ENCODE measurements around the gene PINLYP. TPM values are rescaled to one million over a fixed set of nuclear protein-coding genes. Genes with fewer than 3 reads are reported as not detected.

PINLYP gene
- total and polyA plus RNA-seq, 2 of the 13 experiments (the other 11 are each of a cell fraction or from before 2014, with no cell fraction given), result 0.21 to 0.24 TPM

- TF ChIP-seq ZNF275 (CRISPR knock-in tag; IDR thresholded peaks at IDR 0.05; ENCODE audit: borderline replicate concordance) (no peak), STAT5B (CRISPR knock-in tag; IDR thresholded peaks at IDR 0.05) (no peak), ZNF761 (CRISPR knock-in tag; conservative IDR thresholded peaks at IDR 0.05) (no peak)
These were observed 23.0 kb upstream of the PINLYP start (continued) for GRCh38 chr19:43552616-43553015.

GRCh38 chr19:43553656-43554055 is 21.9 kb upstream of the PINLYP start:
- Histone ChIP-seq H4K20me1 (ENCODE audit: insufficient read depth, low read length) (no peaks in the 10 kb centered on the region), H3K79me2 (ENCODE audit: insufficient read depth, low read length) (no peaks in the 10 kb centered on the region), H3K27me3 (ENCODE audit: control insufficient read depth in 1 of 2, insufficient read depth in 2 of 2, low read length in 2 of 2) (no peaks in the 10 kb centered on the region), H3K27ac (ENCODE audit: extremely low read length, insufficient read depth, low read length) (no peak overlapping the region), H3K4me1 (ENCODE audit: insufficient read depth, low read length) (no peaks in the 10 kb centered on the region), H3K9ac (ENCODE audit: insufficient read depth, low read depth, low read length) (no peak overlapping the region), H3K9me3 (ENCODE audit: low read length) (no peaks in the 10 kb centered on the region), H3K36me3 (replicated peaks in 1 of 2; ENCODE audit: control insufficient read depth in 1 of 2, insufficient read depth in 2 of 2, low read length in 2 of 2) (peaks cover 18 to 47% of the 10 kb centered on the region in 2 experiments), H3K4me3 (replicated peaks in 1 of 3; ENCODE audit: insufficient read depth in 1 of 3, low read depth in 2 of 3, low read length in 3 of 3) (no peak overlapping the region), H2AFZ (ENCODE audit: low read length) (no peak overlapping the region), H3K4me2 (ENCODE audit: low read depth, low read length) (no peak overlapping the region)
- 94% methylated on average over 2 of the region's 4 CpGs for WGBS (ENCODE audit: low lambda C conversion rate)
- CTCF ChIA-PET (ENCODE audit: low intra/inter-chr PET ratio, low total read pairs), result no interaction called here
- no TSS peak for BruUV-seq (replicated peaks)
- POLR2A ChIA-PET, result no interaction called here
- intact Hi-C loops (cut with micrococcal nuclease; ENCODE audit: unreplicated experiment), result no loop called here
- in situ Hi-C loops (cut with HindIII; ENCODE audit: extremely low pct_ligation_motif_present, low pct_unique_long_range_greater_than_20kb), result no loop called here
- ATAC-seq (no peak), FAIRE-seq (no peak), DNase-seq (ENCODE audit: low spot score) (no peak)
- no peak for TF ChIP-seq ZEB1 (IDR thresholded peaks at IDR 0.05; ENCODE audit: insufficient replicate concordance, low read depth)
- TF ChIP-seq ZBTB26 (CRISPR knock-in tag; IDR thresholded peaks at IDR 0.05; ENCODE audit: borderline replicate concordance), result no peak
- TF ChIP-seq ETV5 (CRISPR knock-in tag; IDR thresholded peaks at IDR 0.05; ENCODE audit: borderline replicate concordance), result no peak
- TF ChIP-seq E2F5 (CRISPR knock-in tag; conservative IDR thresholded peaks at IDR 0.05), result no peak
- TF ChIP-seq HIVEP1 (CRISPR knock-in tag; IDR thresholded peaks at IDR 0.05), result no peak
- no peak for TF ChIP-seq AFF4 (CRISPR knock-in tag; IDR thresholded peaks at IDR 0.05)
- no peak for TF ChIP-seq CBX5 (CRISPR knock-in tag; IDR thresholded peaks at IDR 0.05; ENCODE audit: borderline replicate concordance)
- TF ChIP-seq ZNF546 (CRISPR knock-in tag; conservative IDR thresholded peaks at IDR 0.05), result no peak
- no peak for TF ChIP-seq ZNF576 (CRISPR knock-in tag; IDR thresholded peaks at IDR 0.05)
- TF ChIP-seq ZNF558 (CRISPR knock-in tag; IDR thresholded peaks at IDR 0.05; ENCODE audit: borderline replicate concordance), result no peak
- no peak for TF ChIP-seq ARID2 (CRISPR knock-in tag; IDR thresholded peaks at IDR 0.05; ENCODE audit: borderline replicate concordance)
- TF ChIP-seq ZNF841 (CRISPR knock-in tag; IDR thresholded peaks at IDR 0.05; ENCODE audit: borderline replicate concordance), result no peak

Data from HepG2 (cell line).